T-helper 17 cell (primary cell): Measurements from ENCODE around the gene THSD4. TPM values are rescaled to one million over a fixed set of nuclear protein-coding genes. Genes with fewer than 3 reads are reported as not detected.

Experiments
- ATAC-seq: fragments of 150-1000 bp; cut with Tn5 transposase; 2 replicates; pipeline ENCODE4 v1.10.0; 2021; ENCODE audit warnings: mild to moderate bottlenecking, moderate library complexity
- DNase-seq, 3 donors: peaks; one replicate each; pipeline versions ENCODE4 v3.0.0 to v3.0.0-alpha.2; 2020 to 2021
- H3K9me3 ChIP-seq: one replicate; pipeline ENCODE4 v1.7.0; 2013; ENCODE audit warnings: low read length, mild to moderate bottlenecking; ENCODE audit not compliant: control insufficient read depth, poor library complexity, severe bottlenecking
- H3K27ac Mint-ChIP-seq: one replicate; pipeline ENCODE4 v1.8.0; 2022; ENCODE audit warnings: mild to moderate bottlenecking, moderate library complexity, mixed read lengths
- H3K27me3 Mint-ChIP-seq: one replicate; pipeline ENCODE4 v1.8.0; 2022; ENCODE audit warnings: mixed read lengths
- H3K36me3 Mint-ChIP-seq: one replicate; pipeline ENCODE4 v1.8.0; 2022; ENCODE audit warnings: low read depth, mixed read lengths
- H3K4me1 Mint-ChIP-seq: one replicate; pipeline ENCODE4 v1.8.0; 2022; ENCODE audit warnings: mild to moderate bottlenecking, mixed read lengths
- H3K4me3 Mint-ChIP-seq: one replicate; pipeline ENCODE4 v1.8.0; 2022; ENCODE audit warnings: mild to moderate bottlenecking, moderate library complexity, mixed read lengths
- total RNA-seq, 4 donors: library from RNA in 2 of 4; stranded (reverse) in 2 of 4; gene quantifications; one replicate each; pipeline ENCODE4 v1.2.3 and lab custom pipeline; 2022 to 2026

The THSD4 gene
- total RNA-seq, 2 donors from 2014 or later = not detected

DNA sequence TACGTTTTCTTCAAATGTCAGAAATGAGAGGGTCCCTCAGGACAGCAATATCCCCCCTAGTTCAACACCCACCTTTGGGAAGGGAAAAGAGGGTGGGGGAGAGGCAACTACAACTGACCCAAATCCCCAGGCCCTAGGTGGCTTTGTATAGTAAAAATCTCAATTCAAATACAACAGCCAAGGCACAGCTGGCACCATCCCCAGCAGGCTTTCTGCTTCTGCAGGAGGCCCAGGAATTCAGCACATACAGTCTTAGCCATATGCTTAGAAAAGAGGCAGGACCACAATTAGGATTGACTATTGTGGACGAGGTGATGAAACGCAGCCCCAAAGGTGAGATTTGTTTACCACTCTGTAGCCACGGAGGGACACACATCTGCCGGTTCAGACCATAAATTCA, 710.9 kb downstream of the THSD4 start:
- DNase-seq = no peak
- peaks cover 3% of the 10 kb centered on the region for H3K9me3 ChIP-seq
- no peak overlapping the region for H3K27ac Mint-ChIP-seq
- H3K4me1 Mint-ChIP-seq = no peaks in the 10 kb centered on the region
- no peak overlapping the region for H3K4me3 Mint-ChIP-seq
- no peak for ATAC-seq
- no peaks in the 10 kb centered on the region for H3K27me3 Mint-ChIP-seq
- H3K36me3 Mint-ChIP-seq = peaks cover 20% of the 10 kb centered on the region

DNA sequence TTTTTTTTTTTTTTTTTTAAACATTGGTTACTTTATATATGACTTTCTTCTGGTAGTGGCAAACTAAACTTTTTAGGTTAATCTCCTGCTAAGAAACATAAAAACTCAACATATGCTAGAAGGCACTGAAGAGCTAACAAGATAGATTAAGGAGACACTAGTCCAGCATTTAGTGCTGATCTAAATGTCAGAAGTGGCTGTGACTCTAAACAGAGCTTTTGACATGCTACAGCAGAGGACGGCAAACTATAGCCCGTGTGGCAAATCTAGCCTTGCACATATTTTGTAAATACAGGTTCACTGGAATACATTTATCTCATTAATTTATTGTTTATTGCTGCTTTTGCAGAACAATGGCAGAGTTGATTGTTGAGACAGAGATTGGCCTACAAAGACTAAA, 715.7 kb downstream of the THSD4 start:
- DNase-seq (no peak), ATAC-seq (no peak)
- H3K27me3 Mint-ChIP-seq = no peaks in the 10 kb centered on the region
- H3K36me3 Mint-ChIP-seq = peaks cover 26% of the 10 kb centered on the region
- H3K4me1 Mint-ChIP-seq = no peaks in the 10 kb centered on the region
- H3K9me3 ChIP-seq = no peaks in the 10 kb centered on the region
- H3K4me3 Mint-ChIP-seq = no peak overlapping the region
- H3K27ac Mint-ChIP-seq = no peak overlapping the region

Other genes with a start within 250 kb of the THSD4 start
- gene THAP10, start 223.0 kb upstream of the THSD4 start, total RNA-seq = 1 to 10 TPM; 1.1 to 1.2 TPM
- 1 to 10 TPM; 5.2 to 6.9 TPM for gene LRRC49, start 222.6 kb upstream of the THSD4 start, total RNA-seq